Loucy (cell line): ENCODE results near the gene IGSF5.
A peak's percentile ranks its signal among the peaks of the same experiment; 100 is the strongest.

Experiments
- H2AFZ ChIP-seq: fragments of 200-600 bp; sonication (generic); 2 replicates; pipeline ENCODE4 v1.6.0; 2016; ENCODE audit warnings: antibody characterized with exemption, mild to moderate bottlenecking, low read length, moderate library complexity
- H3F3A ChIP-seq: fragments of 200-600 bp; 2 replicates; pipeline ENCODE4 v1.6.0; 2016; ENCODE audit warnings: antibody characterized with exemption, low read depth, mild to moderate bottlenecking
- H3K27me3 ChIP-seq: fragments of 200-600 bp; sonication (generic); 2 replicates; pipeline ENCODE4 v1.6.1; 2014; ENCODE audit warnings: low read length, mild to moderate bottlenecking; ENCODE audit not compliant: insufficient read depth, poor library complexity, severe bottlenecking
- H3K36me3 ChIP-seq: fragments of 200-600 bp; sonication (generic); 2 replicates; pipeline ENCODE4 v1.6.1; 2016; ENCODE audit warnings: low read length; ENCODE audit not compliant: insufficient read depth
- H3K4me1 ChIP-seq: fragments of 200-600 bp; sonication (generic); 2 replicates; pipeline ENCODE4 v1.5.1; 2014; ENCODE audit warnings: low read length, mild to moderate bottlenecking; ENCODE audit not compliant: insufficient read depth, poor library complexity, severe bottlenecking
- H3K4me2 ChIP-seq: fragments of 200-600 bp; sonication (generic); 2 replicates; pipeline ENCODE4 v1.6.0; 2014; ENCODE audit warnings: antibody characterized with exemption, low read length, low read depth, mild to moderate bottlenecking; ENCODE audit not compliant: poor library complexity, severe bottlenecking
- H3K4me3 ChIP-seq: fragments of 200-600 bp; sonication (generic); 2 replicates; pipeline ENCODE4 v1.5.1; 2014; ENCODE audit warnings: low read length, mild to moderate bottlenecking, mixed read lengths; ENCODE audit not compliant: poor library complexity, severe bottlenecking
- H3K79me2 ChIP-seq: fragments of 200-600 bp; sonication (generic); 2 replicates; pipeline ENCODE4 v1.6.1; 2014; ENCODE audit warnings: low read length; ENCODE audit not compliant: insufficient read depth
- H3K9ac ChIP-seq: fragments of 200-600 bp; sonication (generic); 2 replicates; pipeline ENCODE4 v1.6.0; 2014; ENCODE audit warnings: mild to moderate bottlenecking, low read depth, low read length, moderate library complexity; ENCODE audit not compliant: poor library complexity, severe bottlenecking
- H3K9me2 ChIP-seq: fragments of 200-600 bp; sonication (generic); replicated peaks from 2 replicates; pipeline ENCODE4 v1.6.1; 2016; ENCODE audit warnings: low read depth, low read length, mixed read lengths
- H3K9me3 ChIP-seq: fragments of 200-600 bp; sonication (generic); 2 replicates; pipeline ENCODE4 v1.6.1; 2014; ENCODE audit warnings: mild to moderate bottlenecking, antibody characterized with exemption, low read length, low read depth; ENCODE audit not compliant: insufficient read depth
- H4K20me1 ChIP-seq: fragments of 200-600 bp; sonication (generic); 2 replicates; pipeline ENCODE4 v1.6.0; 2014; ENCODE audit warnings: antibody characterized with exemption, low read length, mild to moderate bottlenecking; ENCODE audit not compliant: insufficient read depth, poor library complexity, severe bottlenecking
- CTCF ChIP-seq: fragments of 200-600 bp; sonication (generic); conservative IDR thresholded peaks from 2 replicates; pipeline ENCODE4 v1.5.1; 2014; ENCODE audit warnings: mild to moderate bottlenecking, antibody characterized with exemption, low read length
- EZH2phosphoT487 ChIP-seq: fragments of 200-600 bp; IDR thresholded peaks from 2 replicates; pipeline ENCODE4 v1.6.1; 2018; ENCODE audit warnings: antibody characterized with exemption, mild to moderate bottlenecking, moderate library complexity, borderline replicate concordance

IGSF5 gene

GRCh38 chr21:39713905-39714304 is 31.1 kb upstream of the IGSF5 start:
- TF ChIP-seq CTCF (no peak), EZH2phosphoT487 (no peak)
- no peaks in the 10 kb centered on the region for H4K20me1 ChIP-seq
- no peak overlapping the region for H3K4me3 ChIP-seq
- no peaks in the 10 kb centered on the region for H3K36me3 ChIP-seq
- no peaks in the 10 kb centered on the region for H3K9me3 ChIP-seq
- H3K4me2 ChIP-seq, result no peak overlapping the region
- H3K79me2 ChIP-seq, result no peaks in the 10 kb centered on the region
- H3K9me2 ChIP-seq, result no peaks in the 10 kb centered on the region
- no peak overlapping the region for H2AFZ ChIP-seq
- no peaks in the 10 kb centered on the region for H3K27me3 ChIP-seq
- H3K4me1 ChIP-seq, result no peaks in the 10 kb centered on the region
- no peak overlapping the region for H3K9ac ChIP-seq
- H3F3A ChIP-seq, result no peaks in the 10 kb centered on the region

- H2AFZ ChIP-seq, result no peak overlapping the region
Measured at GRCh38 chr21:39714331-39714730, 30.7 kb upstream of the IGSF5 start.

GRCh38 chr21:39715804-39716397 is 29.1 kb upstream of the IGSF5 start:
- H3K4me1 ChIP-seq, result no peaks in the 10 kb centered on the region
- H3K4me3 ChIP-seq, result no peak overlapping the region
- H3K4me2 ChIP-seq, result no peak overlapping the region
- TF ChIP-seq CTCF (peak; percentile 73), EZH2phosphoT487 (no peak)
- H3K27me3 ChIP-seq, result no peaks in the 10 kb centered on the region
- no peak overlapping the region for H3K9ac ChIP-seq
- H3K36me3 ChIP-seq, result no peaks in the 10 kb centered on the region
- H3K79me2 ChIP-seq, result no peaks in the 10 kb centered on the region
- H4K20me1 ChIP-seq, result no peaks in the 10 kb centered on the region
- no peak overlapping the region for H2AFZ ChIP-seq
- H3F3A ChIP-seq, result no peaks in the 10 kb centered on the region
- no peaks in the 10 kb centered on the region for H3K9me2 ChIP-seq
- no peaks in the 10 kb centered on the region for H3K9me3 ChIP-seq

More at GRCh38 chr21:39714331-39714730, 30.7 kb upstream of the IGSF5 start:
- no peaks in the 10 kb centered on the region for H3K36me3 ChIP-seq
- H3K79me2 ChIP-seq, result no peaks in the 10 kb centered on the region
- H3K4me3 ChIP-seq, result no peak overlapping the region
- H3K9ac ChIP-seq, result no peak overlapping the region
- H3F3A ChIP-seq, result no peaks in the 10 kb centered on the region
- no peaks in the 10 kb centered on the region for H3K9me2 ChIP-seq
- H3K4me2 ChIP-seq, result no peak overlapping the region
- H4K20me1 ChIP-seq, result no peaks in the 10 kb centered on the region
- TF ChIP-seq CTCF (no peak), EZH2phosphoT487 (no peak)
- no peaks in the 10 kb centered on the region for H3K9me3 ChIP-seq
- no peaks in the 10 kb centered on the region for H3K4me1 ChIP-seq
- no peaks in the 10 kb centered on the region for H3K27me3 ChIP-seq
